Central memory CD8-positive, alpha-beta T cell (primary cell): Measurements from ENCODE around the gene SDSL.
A peak's percentile ranks its signal among the peaks of the same experiment; 100 is the strongest.

Source experiments
- ATAC-seq: fragments of 150-1000 bp; cut with Tn5 transposase; replicated peaks from 2 replicates; pipeline ENCODE4 v1.10.0; 2022; ENCODE audit warnings: mild to moderate bottlenecking, moderate FRiP score, moderate number of reproducible peaks; ENCODE audit not compliant: poor library complexity, severe bottlenecking; ENCODE audit errors: extremely low read depth
- DNase-seq, 2 donors: peaks; one replicate each; pipeline ENCODE4 v3.0.0; 2021; ENCODE audit warnings: low spot score in 2 of 2
- H3K27ac Mint-ChIP-seq: one replicate; pipeline ENCODE4 v1.8.0; 2022; ENCODE audit warnings: low read depth, mild to moderate bottlenecking, moderate library complexity, mixed read lengths
- H3K27me3 Mint-ChIP-seq: one replicate; pipeline ENCODE4 v1.8.0; 2022; ENCODE audit warnings: mixed read lengths
- H3K36me3 Mint-ChIP-seq: one replicate; pipeline ENCODE4 v1.8.0; 2022; ENCODE audit warnings: mild to moderate bottlenecking, moderate library complexity, mixed read lengths; ENCODE audit not compliant: insufficient read depth
- H3K4me1 Mint-ChIP-seq: one replicate; pipeline ENCODE4 v1.8.0; 2022; ENCODE audit warnings: mixed read lengths
- H3K4me3 Mint-ChIP-seq: one replicate; pipeline ENCODE4 v1.8.0; 2022; ENCODE audit warnings: mild to moderate bottlenecking, moderate library complexity, mixed read lengths
- H3K9me3 Mint-ChIP-seq: one replicate; pipeline ENCODE4 v1.8.0; 2022; ENCODE audit warnings: mixed read lengths

SDSL gene

DNA sequence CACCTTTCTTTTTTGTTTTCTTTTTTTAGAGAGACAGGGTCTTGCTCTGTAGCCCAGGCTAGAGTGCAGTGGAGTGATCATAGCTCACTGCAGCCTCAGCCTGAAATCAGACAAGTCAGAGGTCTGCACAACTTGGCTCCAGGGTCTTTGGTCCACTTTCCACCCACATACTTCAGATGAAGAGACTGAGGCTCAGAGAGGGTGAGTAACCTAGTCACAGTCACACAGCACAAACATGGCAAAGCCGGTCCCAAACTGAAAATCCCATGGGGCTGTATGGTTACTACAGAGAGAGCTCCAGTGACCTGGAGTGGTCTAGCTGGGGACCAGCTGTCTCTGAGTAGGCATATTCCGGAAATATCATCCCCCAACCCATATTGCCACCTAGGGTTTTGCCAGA lies 30.3 kb downstream of the SDSL start:
- Mint-ChIP-seq H3K27me3 (peaks cover 33% of the 10 kb centered on the region), H3K9me3 (no peaks in the 10 kb centered on the region), H3K4me3 (no peak overlapping the region), H3K36me3 (no peaks in the 10 kb centered on the region), H3K27ac (no peak overlapping the region), H3K4me1 (no peaks in the 10 kb centered on the region)
- ATAC-seq: no peak
- DNase-seq: no peak

DNA sequence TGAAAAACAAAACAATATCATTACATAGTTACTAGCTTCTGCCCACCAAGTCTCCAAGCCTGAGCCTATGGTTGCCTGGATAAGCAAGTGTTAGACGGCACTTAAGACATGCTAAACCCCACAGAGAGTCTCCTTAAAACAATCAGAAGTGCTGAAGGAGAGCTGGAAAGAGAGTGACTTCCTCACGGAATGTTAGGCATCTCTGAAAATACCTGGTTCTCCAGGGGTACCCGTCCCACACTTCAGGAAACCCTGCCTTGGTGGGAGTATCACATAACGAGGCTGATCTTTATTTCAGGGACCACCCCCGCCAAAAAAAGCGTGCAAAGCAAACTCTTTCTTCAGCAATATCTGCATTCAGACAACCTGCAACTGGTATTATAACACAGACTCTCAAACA lies 31.1 kb downstream of the SDSL start:
- peaks cover 32% of the 10 kb centered on the region for H3K27me3 Mint-ChIP-seq
- H3K4me1 Mint-ChIP-seq: no peaks in the 10 kb centered on the region
- no peaks in the 10 kb centered on the region for H3K9me3 Mint-ChIP-seq
- H3K4me3 Mint-ChIP-seq: no peak overlapping the region
- DNase-seq: no peak
- no peak for ATAC-seq
- H3K27ac Mint-ChIP-seq: no peak overlapping the region
- H3K36me3 Mint-ChIP-seq: no peaks in the 10 kb centered on the region

DNA sequence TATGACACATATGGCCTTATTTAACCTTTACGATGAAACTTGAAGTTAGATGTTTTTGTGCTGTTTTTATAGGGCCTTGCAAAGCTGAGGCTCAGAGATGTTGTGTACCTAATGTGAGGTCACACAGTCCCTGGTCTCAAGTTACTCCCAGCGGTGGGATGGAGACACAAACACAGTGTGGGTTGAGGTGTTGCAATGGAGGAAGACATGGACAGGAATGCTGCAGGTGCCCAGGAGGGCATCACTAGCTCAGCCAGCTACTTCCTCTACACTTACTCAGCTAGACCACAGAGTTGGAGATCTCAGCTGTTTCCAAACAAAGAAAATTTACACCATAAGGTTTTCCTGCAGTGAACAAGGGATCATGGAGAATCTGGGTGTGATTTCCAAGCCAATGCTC lies 34.0 kb downstream of the SDSL start:
- H3K27ac Mint-ChIP-seq: no peak overlapping the region
- H3K9me3 Mint-ChIP-seq: no peaks in the 10 kb centered on the region
- H3K36me3 Mint-ChIP-seq: no peaks in the 10 kb centered on the region
- no peak overlapping the region for H3K4me3 Mint-ChIP-seq
- ATAC-seq (no peak), DNase-seq (no peak)
- H3K4me1 Mint-ChIP-seq: no peaks in the 10 kb centered on the region
- peaks cover 51% of the 10 kb centered on the region for H3K27me3 Mint-ChIP-seq

DNA sequence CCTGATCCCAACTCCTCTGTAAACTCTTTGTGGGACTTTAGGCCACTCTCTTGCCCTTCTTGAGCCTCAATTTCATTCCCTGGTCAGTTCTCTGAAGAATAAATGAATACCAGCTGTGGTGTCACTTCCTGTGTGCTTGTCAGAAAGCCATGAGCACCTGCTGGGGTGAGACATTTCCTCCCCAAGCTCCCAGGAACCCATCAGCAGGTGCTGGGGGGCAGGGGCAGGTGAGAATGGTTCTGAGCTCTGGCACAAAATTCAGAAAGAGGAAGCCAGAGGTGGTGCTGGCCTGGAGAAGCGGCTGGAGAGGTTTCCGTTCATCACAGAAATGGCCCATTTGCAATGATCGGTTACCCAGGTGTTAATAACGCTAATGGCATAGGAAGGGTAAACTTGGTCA lies 34.6 kb downstream of the SDSL start:
- DNase-seq (no peak), ATAC-seq (no peak)
- Mint-ChIP-seq H3K36me3 (no peaks in the 10 kb centered on the region), H3K4me1 (no peaks in the 10 kb centered on the region), H3K9me3 (no peaks in the 10 kb centered on the region), H3K27ac (no peak overlapping the region), H3K27me3 (peaks cover 56% of the 10 kb centered on the region), H3K4me3 (no peak overlapping the region)

DNA sequence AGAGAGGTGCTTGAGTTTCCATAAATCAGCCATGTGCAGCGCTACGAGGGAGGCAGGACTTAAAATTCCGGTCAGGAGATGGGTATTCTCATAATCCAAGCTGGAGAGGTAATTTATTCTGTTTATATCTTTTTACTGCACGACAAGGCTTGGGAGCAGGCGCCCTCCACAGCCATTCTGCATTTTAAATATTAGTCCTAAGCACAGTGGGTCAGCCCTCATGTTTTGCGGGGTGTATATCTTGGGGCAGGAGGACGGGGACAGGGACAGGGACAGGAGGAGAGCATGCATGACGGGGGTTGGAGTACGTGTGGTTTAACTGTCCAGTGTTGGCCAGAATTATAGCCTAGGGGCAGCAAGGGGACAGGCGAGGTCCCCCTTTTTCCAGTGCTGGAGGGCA lies 35.0 kb downstream of the SDSL start:
- Mint-ChIP-seq H3K27ac (no peak overlapping the region), H3K27me3 (peaks cover 61% of the 10 kb centered on the region), H3K4me3 (no peak overlapping the region), H3K36me3 (no peaks in the 10 kb centered on the region), H3K4me1 (no peaks in the 10 kb centered on the region), H3K9me3 (no peaks in the 10 kb centered on the region)
- ATAC-seq (no peak), DNase-seq (no peak)

DNA sequence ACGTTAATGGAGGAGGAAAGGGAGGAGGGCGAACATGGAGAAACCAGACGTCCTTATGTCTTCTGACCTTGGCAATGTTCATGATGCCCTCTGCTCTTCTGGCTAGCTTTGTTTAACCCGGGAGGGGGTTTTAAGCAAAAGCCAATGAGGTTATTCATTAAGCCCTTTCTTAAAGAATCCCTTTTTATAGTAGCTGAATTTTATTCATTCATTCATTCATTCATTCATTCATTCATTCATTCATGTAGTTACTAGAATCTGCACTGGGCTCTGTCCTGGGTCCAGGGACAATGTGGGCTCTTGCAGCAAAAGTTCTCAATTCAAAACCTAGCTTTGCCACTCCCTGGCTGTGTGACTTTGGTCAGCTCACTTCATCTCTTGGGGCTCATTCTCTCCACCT lies 35.5 kb downstream of the SDSL start:
- Mint-ChIP-seq H3K9me3 (no peaks in the 10 kb centered on the region), H3K27ac (no peak overlapping the region), H3K4me1 (peaks cover 5% of the 10 kb centered on the region), H3K27me3 (peaks cover 66% of the 10 kb centered on the region), H3K4me3 (no peak overlapping the region), H3K36me3 (no peaks in the 10 kb centered on the region)
- no peak for ATAC-seq
- DNase-seq: no peak

DNA sequence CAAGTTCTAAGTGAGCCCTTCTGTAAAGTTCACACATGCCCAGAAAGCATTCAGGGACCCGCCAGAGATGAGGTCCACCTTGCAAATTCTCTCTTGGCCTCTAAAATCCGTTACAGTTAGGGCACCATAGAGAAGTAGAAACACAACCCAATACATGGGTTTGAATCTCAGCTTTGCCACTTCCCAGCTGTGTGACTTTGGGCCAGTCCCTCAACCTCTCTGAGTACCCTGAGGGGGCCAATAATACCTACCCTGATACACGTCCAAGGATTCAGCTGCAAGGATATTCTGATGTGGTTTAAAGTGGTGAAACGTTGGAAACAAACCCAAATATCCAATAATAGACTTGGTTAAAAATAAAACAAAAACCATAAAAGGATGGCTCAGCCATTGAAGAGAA lies 37.8 kb downstream of the SDSL start:
- ATAC-seq (no peak), DNase-seq (no peak)
- Mint-ChIP-seq H3K9me3 (no peaks in the 10 kb centered on the region), H3K36me3 (no peaks in the 10 kb centered on the region), H3K27me3 (peaks cover 89% of the 10 kb centered on the region), H3K4me1 (peaks cover 18% of the 10 kb centered on the region), H3K4me3 (no peak overlapping the region), H3K27ac (no peak overlapping the region)

DNA sequence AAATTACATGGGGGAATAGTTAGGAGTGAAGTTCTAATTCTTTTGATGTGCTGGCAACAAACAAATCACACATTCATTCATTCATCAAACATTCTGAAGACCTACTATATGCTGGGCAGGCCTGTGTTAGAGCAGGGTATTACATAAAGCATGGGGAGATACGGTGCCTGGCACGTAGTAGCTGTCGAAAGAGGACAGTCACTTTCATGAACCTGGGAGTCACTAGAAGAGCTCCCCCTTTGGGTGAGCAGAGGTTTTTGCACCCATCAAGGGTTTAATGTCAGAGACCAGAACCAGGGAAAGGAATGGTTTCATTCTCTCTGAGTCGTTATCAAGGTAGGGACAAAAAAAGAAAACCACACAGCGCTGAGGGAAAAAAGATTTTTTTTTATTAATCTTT lies 39.5 kb downstream of the SDSL start:
- Mint-ChIP-seq H3K9me3 (no peaks in the 10 kb centered on the region), H3K27me3 (peaks cover 96% of the 10 kb centered on the region), H3K27ac (no peak overlapping the region), H3K4me1 (peaks cover 21% of the 10 kb centered on the region), H3K4me3 (no peak overlapping the region), H3K36me3 (no peaks in the 10 kb centered on the region)
- no peak for DNase-seq
- ATAC-seq: no peak

DNA sequence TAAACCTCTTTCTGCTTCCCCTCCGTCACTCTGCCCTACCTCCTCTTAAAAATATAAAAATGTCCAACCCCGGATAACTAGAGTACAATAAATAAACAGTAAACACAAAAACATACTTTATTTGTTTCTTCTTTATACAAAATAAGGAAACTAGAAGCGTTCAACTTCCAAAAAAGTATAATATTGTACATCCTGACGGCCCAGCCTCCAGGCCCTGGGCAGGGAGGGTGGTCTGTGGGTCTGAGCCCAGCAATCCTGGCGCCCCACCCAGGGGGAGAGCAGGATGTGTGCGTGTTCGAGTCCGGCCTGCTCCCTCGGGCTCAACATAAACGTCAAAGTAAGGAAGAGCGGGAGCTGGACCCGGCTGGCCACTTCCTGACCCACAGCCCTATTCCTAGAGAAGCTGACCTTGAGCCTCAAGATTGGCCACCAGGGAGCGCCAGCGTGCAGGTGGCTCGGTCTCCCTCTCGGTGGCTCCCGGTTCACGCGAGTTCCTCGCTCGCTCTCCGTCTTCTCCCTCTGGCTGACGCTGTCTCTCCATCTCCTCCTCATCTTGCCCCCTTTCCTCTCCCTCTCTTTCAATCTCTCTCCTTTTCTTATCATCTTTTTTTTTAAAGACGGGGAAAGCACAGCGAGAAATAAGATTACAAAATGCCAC lies 40.1 kb downstream of the SDSL start:
- Mint-ChIP-seq H3K27ac (no peak overlapping the region), H3K4me3 (peak overlapping the region; percentile 62), H3K9me3 (no peaks in the 10 kb centered on the region), H3K4me1 (peaks cover 21% of the 10 kb centered on the region), H3K27me3 (peaks cover 96% of the 10 kb centered on the region), H3K36me3 (no peaks in the 10 kb centered on the region)
- DNase-seq: peak; percentile 37 to 44
- ATAC-seq: peak; percentile 64

DNA sequence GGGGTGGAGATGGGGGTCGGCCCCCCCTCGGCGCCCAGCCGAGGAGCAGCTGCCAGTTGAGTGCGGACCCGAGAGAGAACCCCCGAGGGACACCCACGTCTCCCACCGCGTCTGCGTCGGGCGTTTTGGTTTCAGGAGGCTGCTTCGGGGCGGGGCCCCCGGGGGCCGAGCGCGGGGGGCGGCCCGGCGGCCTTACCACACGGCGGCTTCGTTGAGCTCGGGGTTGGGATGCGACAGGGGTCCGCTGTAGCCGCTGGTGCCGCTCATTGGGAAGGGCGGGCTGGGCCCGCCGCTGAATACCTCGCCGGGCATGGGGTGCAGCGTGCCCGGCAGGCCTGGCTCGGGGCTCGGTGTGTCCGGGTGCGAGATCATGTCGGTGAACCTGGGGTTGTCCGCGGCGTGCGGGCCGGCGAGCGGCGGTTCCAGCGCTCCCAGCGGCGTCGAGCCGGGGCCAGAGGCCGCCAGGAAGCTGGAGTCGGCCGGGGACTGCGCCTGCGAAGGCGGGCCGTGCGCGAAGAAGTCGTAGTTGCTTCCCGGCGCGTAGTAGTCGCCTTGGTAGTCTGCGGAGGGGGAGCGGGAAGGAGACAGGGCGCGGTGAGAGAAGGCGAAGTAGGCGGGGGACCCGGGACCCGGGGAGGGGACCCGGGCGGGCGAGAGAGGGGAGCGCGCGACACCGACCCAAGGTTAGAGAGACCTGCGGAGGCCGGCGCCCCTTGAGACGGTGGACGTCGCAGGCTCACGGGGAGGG lies 41.0 kb downstream of the SDSL start:
- H3K4me3 Mint-ChIP-seq: peak overlapping the region; percentile 62
- H3K36me3 Mint-ChIP-seq: no peaks in the 10 kb centered on the region
- no peak overlapping the region for H3K27ac Mint-ChIP-seq
- peaks cover 21% of the 10 kb centered on the region for H3K4me1 Mint-ChIP-seq
- no peaks in the 10 kb centered on the region for H3K9me3 Mint-ChIP-seq
- DNase-seq: no peak
- H3K27me3 Mint-ChIP-seq: peaks cover 96% of the 10 kb centered on the region
- no peak for ATAC-seq

DNA sequence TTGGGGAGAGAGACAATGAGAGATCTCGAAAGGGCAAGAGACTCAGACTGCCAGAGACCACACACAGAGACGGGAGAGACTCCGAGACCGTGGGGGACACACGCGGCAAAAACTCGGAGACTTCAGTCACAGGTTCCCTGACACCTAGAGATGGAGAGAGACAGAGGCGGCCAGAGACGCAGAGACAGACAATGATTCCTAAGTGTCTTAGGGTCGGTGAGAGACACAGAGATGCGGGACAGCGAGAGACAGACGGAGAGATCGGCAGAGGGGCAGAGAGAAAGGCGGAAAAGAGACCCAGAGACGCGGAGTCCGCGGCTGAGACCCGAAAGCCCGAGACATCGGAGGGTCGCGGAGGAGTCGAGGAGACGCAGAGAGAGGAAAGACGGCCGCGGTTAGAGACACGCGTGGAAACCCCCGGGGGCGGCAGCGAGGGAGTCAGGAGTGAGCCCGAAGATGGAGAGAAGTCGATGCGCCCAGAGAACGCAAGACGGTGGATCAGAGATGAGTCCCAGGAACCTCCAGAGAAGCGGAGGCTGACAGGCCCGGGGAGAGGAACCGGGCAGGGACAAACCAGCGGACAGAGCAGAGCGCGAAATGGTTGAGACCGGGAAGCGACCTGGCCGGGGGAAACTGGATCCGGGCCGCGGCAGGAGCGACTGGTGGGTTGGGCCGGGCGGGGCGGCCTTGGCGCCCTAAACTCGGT lies 41.7 kb downstream of the SDSL start:
- no peak overlapping the region for H3K27ac Mint-ChIP-seq
- no peaks in the 10 kb centered on the region for H3K36me3 Mint-ChIP-seq
- H3K4me1 Mint-ChIP-seq: peaks cover 21% of the 10 kb centered on the region
- DNase-seq: no peak
- peak overlapping the region; percentile 62 for H3K4me3 Mint-ChIP-seq
- H3K9me3 Mint-ChIP-seq: no peaks in the 10 kb centered on the region
- ATAC-seq: no peak
- H3K27me3 Mint-ChIP-seq: peaks cover 96% of the 10 kb centered on the region

DNA sequence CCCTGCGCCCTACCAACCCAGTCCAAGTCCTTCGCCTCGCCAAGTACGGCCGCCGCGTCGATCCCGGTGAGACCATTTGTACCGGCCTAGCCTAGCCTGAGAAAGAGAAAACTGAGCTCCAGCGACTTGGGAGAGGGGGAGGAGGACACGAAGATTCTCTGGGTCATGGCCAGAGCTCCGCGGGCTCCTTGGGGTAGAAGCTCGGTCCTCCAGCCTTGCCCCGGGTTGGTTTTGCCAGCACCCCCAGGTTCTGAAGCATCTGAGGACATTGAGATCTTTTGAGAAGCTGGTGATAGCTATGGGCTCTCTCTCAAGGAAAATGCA lies 42.2 kb downstream of the SDSL start:
- no peak overlapping the region for H3K4me3 Mint-ChIP-seq
- ATAC-seq (no peak), DNase-seq (no peak)
- peaks cover 21% of the 10 kb centered on the region for H3K4me1 Mint-ChIP-seq
- H3K36me3 Mint-ChIP-seq: no peaks in the 10 kb centered on the region
- no peaks in the 10 kb centered on the region for H3K9me3 Mint-ChIP-seq
- peaks cover 96% of the 10 kb centered on the region for H3K27me3 Mint-ChIP-seq
- no peak overlapping the region for H3K27ac Mint-ChIP-seq
